Stromal cell of bone marrow (primary cell): Measurements from ENCODE around the gene RSPH1.

ENCODE experiments used
- DNase-seq: peaks from one replicate; pipeline ENCODE4 v3.0.0-alpha.2; 2012; ENCODE audit warnings: low read depth

Gene RSPH1

GRCh38 chr21:42496120-42496838, at the start of gene RSPH1:
Gene RSPH1 (minus strand): TSS chr21:42496224. CDS start chr21:42496186, 38 bp downstream.
- DNase-seq: peak; percentile 98

DNA sequence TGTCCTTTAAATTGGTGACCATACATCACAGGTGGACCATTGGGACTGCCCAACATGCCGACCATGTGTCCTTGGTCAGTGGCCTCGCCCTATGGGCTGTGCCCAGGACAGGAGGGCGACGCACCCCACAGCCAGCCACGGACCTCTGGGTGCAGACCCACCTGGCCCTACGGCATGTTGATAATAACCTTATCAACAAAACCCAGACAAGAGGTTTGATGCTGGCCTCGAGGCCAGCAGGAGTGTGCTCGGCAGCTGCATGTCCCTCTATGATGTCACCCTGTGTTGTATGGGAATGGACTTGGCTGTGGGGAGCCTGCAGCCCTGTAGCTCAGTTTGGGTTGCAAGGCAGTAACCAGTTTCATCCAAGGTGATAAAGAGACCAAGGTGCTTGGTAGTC, 49.7 kb upstream of the RSPH1 start:
- DNase-seq: no peak

DNA sequence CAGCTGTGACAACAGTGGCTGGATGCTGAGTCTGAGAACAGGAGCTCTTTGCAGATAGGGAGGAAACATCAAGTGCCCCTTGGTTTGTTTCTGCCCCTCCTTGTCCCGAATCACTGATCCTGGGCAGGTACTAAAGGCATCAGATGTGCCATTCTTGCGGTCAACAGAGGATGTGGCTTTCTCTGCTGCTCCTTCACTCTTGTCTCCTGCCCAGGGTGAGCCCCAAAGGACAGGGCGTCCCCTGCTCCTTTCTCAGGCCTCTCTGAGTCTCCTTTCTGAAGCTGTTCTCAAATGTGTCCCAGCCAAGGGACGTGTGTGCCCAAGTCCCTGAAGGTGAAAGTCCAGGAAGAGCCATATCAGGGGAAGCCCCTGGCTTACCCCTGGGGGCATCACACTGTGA, 49.3 kb upstream of the RSPH1 start:
- no peak for DNase-seq

DNA sequence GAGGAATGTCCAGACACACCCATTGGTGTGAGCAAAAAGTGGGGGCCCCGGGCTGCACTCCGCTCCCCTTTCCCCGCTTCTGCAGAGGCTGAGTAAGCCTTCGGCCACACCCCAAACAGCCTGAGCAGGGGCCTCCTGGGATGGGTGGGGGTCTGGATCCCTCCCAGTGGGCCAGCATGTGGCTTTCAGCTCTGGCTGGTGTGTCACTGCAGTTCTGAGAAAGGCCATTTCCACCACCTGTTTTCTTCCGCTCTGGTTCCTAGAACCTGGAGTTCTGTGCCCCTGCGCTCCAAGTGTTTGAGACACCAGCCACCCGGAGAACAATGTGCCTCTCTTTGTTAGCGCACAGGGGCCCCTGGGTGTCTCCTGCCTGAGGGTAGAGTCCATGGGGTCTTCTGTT, 48.5 kb upstream of the RSPH1 start:
- no peak for DNase-seq

DNA sequence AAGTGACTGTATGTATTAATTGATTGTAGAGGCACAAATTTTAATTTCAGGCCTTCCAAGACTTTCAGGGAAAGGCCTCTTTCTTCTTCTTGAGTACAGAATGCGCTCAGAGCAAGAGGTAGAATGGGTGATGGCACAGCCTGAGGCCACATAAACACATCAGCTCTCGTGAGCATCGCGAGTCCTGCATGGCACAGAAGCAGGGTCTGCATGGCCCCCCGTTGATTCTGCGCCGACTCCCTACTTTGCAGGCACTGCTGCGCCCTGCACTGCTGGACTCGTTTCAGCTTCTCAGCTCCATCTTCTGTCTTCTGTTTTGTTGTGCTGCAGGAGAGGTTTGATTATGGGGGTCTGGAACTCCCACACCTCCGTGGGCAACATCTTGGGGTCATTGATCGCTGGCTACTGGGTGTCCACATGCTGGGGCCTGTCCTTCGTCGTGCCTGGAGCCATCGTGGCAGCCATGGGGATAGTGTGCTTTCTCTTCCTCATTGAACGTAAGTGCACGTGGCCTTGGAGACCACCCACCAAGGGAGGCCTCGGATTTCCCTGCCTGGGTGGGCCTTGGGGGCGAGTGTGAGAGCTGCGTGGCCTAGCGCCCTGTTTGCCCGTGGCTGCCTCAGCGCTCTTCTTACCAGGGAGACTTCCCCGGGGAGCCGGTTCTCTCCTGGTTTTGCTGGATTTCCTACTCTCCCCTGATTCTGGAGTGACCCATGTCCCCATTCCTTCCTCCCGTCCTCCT, 47.3 kb upstream of the RSPH1 start:
- no peak for DNase-seq

- no peak for DNase-seq
Measured at GRCh38 chr21:42542596-42542995, 46.6 kb upstream of the RSPH1 start.

- no peak for DNase-seq
Measured at GRCh38 chr21:42542196-42542595, 46.2 kb upstream of the RSPH1 start.

DNA sequence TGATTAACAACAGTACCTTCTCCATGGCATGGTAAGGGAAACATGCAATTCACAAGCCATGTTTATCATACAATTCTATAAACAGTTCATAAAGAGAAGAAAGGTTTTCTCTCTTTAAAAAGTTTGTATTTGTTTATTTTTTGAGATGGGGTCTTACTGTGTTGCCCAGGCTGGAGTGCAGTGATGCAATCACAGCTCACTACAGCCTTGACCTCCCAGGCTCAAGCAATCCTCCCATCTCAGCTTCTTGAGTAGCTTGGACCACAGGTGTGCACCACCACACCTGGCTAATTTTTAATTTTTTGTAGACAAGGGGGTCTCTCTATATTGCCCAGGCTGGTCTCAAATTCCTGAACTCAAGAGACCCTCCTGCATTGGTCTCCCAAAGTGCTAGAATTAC, 45.6 kb upstream of the RSPH1 start:
- no peak for DNase-seq

GRCh38 chr21:42541174-42541573, 45.1 kb upstream of the RSPH1 start:
- no peak for DNase-seq

DNA sequence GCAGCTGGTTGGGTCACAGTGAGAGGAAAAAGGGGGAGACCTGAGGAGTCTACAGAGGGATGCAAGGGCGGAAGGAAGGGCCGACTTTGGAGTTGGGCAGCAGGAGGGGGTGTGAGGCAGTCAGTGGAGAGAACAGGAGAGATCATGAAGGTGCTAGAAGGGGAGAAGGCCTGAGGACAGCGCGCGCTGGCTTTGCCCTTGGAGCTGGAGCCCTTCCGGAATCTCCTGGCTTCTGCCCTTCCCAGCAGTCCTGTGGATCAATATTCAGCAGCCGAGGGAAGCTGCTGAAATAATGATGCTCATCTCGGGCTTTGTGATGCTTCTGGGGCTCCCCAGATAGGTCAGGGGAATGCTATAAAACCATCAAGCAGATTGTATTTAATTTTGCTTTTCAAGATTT, 44.4 kb upstream of the RSPH1 start:
- no peak for DNase-seq

DNA sequence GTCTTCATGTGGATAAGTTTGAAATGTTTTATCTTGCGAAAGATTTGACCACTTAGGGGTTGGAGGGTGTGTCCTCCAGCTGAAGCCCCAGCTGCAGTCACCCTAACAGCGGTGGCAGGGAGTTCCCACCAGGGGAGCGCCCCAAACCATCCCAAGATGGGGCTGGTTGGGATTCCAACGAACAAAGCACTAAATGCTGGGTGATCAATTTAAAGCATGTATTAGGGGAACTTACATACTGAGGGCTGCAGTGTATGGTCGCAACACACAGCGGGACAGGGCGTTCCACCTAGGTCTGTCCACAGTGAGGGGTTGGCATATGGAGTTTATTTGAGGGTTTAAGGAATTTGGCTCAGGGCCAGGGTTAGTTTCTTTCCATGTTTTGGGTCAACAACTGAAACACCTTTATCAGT, 43.9 kb upstream of the RSPH1 start:
- DNase-seq: no peak

- DNase-seq: peak; percentile 39
Measured at GRCh38 chr21:42539342-42539741, 43.3 kb upstream of the RSPH1 start.

DNA sequence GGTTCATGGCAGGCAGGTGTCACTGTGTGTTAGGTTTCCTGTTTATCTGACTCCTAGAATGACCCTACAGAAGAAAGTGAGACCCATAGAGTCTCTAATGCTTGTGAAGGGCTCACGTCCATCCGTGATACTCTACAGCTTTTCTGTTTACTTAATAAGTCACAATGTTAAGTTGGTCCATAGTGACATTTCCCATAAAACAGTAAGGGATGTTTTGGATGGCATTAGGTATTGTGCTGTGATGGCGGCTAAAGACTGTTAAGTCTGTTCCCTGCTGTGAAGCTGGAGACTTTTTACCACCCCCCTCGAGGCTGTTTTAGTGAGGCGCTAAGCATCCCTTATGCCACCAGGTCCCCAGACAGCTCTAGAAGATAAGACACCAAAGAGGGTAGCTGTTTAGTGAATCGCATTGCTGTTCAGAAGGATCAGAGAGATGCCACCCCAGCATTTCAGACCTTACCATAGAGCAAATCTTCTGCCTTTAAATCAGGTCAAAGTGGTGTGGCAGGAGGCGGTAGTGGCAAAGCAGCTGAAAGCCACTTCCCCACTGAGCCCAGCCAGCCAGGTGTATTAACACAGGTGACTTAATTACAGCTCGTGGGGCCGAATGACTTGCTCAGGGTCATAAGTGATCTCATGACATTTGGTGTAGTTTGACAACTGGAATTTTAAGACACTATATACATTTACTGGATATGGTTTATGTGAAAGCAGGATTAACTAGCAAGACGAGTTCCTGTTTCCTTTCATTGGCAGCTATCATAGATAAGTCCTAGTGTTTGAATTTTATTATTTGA, 42.7 kb upstream of the RSPH1 start:
- DNase-seq: no peak

DNA sequence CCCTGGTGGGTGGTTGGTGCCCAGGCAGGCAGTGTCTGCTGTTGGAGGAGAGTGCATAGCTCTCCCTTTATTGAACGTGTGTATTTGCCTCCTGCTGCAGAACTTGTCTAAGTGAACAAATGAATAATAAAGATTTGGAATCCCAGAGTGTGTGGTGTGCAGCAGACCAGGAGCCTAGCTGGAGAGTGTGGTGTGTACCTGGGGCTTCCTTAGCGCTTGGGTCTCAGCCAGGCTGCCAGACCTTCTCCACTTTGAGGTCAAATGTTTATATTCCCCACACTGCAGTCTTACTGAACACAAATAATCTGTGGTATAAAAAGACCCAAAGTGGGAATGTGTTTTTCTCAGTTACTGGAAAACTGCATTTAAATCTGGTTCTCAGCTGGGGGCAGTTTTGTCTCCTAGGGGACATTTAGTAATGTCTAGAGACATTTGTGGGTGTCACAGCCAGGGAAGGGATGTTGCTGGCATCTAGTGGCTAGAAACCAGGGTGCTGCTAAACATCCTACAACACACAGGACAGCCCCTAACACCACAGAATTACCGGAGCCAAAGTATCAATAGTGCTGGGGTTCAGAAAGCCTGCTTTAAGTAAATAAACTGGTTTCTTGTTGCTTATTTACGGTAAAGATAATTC, 41.2 kb upstream of the RSPH1 start:
- no peak for DNase-seq

GRCh38 chr21:42536601-42537000, 40.6 kb upstream of the RSPH1 start:
- DNase-seq: no peak

DNA sequence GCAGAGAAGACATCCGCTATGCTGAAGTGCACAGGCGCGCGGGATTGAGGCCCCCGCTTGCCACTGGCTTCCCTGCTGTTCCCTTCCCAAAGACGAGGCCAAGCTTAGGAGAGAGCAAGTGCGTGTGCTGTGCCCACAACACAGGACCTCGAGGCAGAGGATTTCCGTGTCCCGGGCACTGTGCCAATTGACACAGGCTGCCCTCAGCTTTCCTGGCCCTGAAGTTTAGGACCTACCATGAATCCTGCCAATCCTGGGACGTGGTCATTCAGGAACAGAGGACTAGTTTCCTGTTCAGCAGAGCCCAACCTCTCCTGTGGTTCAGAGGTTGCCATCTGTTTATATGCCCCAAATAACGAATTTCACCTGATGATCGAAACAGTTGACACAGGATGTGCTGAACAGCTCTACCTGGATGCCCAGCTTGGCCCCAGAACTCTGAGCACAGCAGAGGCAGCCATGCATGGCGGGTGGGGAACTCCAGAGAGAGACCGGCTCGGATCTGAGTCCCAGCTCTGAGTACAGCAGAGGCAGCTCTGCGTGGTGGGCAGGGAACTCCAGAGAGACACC, 39.7 kb upstream of the RSPH1 start:
- DNase-seq: no peak

DNA sequence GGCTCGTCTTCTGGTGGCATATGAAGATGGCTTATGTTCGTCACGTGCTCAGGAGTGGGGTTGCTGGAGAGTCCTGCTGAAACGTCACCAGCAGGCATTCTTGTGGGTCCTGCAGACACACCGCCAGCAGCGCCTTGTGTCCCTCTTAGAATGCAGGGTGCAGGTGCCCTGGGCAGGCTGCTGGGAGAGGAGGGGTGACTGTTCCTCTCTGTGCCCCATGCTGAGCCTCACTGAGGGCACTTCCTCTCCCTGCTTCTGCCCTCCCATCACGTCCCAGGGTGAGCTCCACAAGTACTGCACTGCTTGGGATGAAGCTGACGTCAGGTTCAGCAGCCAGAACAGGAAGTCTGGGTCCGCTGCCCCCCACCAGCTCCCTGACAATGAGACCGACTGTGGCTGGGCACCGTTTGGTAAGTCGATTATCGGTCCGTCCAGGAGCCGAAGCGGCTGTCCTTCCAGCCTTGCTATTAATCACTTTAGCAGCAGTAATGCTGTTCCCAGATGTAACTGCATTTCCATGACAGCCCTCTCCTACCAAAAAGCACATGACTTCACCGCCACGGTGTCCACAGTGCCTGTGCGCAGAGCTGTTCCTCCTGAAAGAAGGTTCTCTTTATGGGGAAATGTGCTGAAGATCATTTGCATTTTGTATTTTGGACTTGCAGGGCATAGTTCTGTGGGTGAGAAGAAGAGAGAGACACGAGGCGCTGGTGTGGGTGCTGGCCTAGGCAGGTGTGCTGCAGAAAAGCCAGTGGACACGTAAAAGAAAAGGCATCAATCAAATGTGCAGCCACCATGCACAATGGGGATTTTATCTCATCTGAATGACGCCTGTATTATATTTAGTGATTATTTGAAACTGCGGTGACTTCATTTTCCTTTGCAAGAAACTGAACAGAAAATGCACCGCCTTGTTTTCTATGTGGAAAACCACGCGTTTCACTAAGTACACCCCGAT, 38.7 kb upstream of the RSPH1 start:
- no peak for DNase-seq

DNA sequence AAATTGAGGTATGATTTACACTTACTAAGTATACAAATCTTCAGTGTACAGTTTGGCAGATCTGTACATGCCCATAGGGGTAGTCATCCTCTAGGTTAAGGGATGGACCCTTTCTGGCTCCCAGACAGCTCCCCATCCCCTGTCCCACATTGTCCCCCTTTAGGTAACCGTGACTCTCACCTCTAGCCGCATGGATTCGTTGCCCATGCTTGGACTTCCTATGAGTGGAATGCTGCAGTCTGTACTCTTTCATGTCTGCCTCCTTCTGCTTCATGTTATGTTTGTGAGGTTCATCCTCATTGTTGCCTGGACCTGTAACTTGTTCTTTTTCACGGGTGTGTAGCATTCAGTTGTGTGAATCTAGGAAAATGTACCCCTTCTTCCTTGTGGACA, 37.9 kb upstream of the RSPH1 start:
- DNase-seq: no peak

DNA sequence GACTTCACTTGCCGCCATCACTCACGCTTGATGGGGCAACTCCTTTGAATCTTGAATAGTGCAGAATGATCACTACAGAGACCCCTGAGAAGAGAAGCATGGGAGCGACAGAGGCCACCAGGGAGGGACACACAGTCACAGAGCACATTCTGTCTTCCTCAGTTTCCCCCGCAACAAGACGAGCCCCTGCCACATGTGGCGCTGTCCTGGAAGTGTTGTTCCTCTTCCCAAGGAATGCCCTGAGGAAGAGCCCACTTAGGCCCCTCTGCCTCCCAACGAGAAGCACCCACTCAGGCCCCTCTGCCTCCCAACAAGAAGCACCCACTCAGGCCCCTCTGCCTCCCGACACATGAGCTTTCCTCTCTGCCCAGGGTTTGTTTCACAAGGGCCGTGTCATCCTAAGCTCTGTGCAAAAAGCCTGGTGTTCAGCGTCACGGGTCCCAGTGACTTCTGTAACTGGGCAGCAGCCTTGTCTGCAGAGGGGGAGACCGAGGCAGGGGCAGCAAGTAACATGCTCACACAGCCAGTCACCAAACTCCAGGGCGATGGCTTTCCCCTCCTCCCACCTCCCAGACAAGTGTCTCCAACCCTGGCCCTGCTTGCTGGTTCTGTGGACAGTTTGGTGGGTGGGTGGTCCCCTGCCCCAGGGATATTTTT, 37.4 kb upstream of the RSPH1 start:
- DNase-seq: no peak

- DNase-seq: no peak
Measured at GRCh38 chr21:42532466-42533181, 36.6 kb upstream of the RSPH1 start.
